Measurements from ENCODE around the gene CIITA.
"Not testable (repeated sequence)": the region's sequence is repeated elsewhere in the genome, so short reads cannot be mapped to it uniquely, and the experiment has no call there.

CIITA gene

GRCh38 chr16:10950393-10950792 lies 73.4 kb downstream of the CIITA start:
- no peaks in the 10 kb centered on the region for H3K27me3 Mint-ChIP-seq (ENCODE audit: low read depth)
- no peak overlapping the region for H3K27ac Mint-ChIP-seq
- H3K9me3 Mint-ChIP-seq: no peaks in the 10 kb centered on the region
- H3K4me1 Mint-ChIP-seq (ENCODE audit: low read depth): peaks cover 45% of the 10 kb centered on the region
- H3K4me3 Mint-ChIP-seq: no peak overlapping the region
- H3K36me3 Mint-ChIP-seq (ENCODE audit: low read depth): no peaks in the 10 kb centered on the region

GRCh38 chr16:10951026-10951425 lies 74.0 kb downstream of the CIITA start:
- Mint-ChIP-seq H3K36me3 (ENCODE audit: low read depth) (no peaks in the 10 kb centered on the region), H3K27ac (no peak overlapping the region), H3K4me1 (ENCODE audit: low read depth) (peaks cover 38% of the 10 kb centered on the region), H3K4me3 (no peak overlapping the region), H3K27me3 (ENCODE audit: low read depth) (no peaks in the 10 kb centered on the region), H3K9me3 (no peaks in the 10 kb centered on the region)

GRCh38 chr16:10954903-10955302 lies 77.9 kb downstream of the CIITA start:
- Mint-ChIP-seq H3K9me3 (no peaks in the 10 kb centered on the region), H3K4me3 (no peak overlapping the region), H3K4me1 (ENCODE audit: low read depth) (peaks cover 39% of the 10 kb centered on the region), H3K27ac (peak overlapping the region; percentile 35), H3K27me3 (ENCODE audit: low read depth) (no peaks in the 10 kb centered on the region), H3K36me3 (ENCODE audit: low read depth) (peaks cover 9% of the 10 kb centered on the region)

DNA sequence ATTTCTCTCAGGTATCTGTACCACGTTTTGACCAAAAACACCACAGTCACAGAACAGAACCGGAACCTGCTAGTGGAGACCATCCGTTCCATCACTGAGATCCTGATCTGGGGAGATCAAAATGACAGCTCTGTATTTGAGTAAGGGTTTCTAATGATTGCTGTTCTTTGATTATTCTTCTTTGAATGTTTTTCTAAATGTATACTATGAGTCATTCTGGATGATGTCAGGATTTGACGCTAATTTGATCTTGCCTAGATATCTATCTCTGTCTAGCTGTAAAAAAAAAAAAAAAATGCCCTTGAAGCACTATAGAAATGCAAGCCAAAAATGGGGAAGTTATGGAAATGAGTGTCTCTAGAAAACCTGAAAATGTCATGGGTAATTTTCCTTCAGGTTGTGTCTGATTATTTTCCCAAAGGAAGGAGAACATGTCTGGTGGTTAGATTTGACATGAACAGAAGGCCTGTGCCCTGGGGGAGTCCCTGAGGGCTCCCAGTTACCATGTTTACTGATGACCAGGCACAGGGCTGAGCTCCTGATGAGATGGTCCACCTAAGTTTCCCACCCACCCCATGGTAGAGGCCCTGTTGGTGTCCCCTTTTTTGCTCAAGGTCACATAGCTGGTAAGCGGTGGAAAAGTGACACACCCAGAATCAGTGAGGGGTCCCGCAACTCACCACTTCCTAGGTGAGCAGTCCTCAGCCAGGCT lies 80.9 kb downstream of the CIITA start:
- Mint-ChIP-seq H3K27ac (peak overlapping the region; percentile 47), H3K4me3 (peak overlapping the region; percentile 22), H3K9me3 (no peaks in the 10 kb centered on the region), H3K27me3 (ENCODE audit: low read depth) (no peaks in the 10 kb centered on the region), H3K4me1 (ENCODE audit: low read depth) (peaks cover 35% of the 10 kb centered on the region), H3K36me3 (ENCODE audit: low read depth) (peaks cover 13% of the 10 kb centered on the region)

DNA sequence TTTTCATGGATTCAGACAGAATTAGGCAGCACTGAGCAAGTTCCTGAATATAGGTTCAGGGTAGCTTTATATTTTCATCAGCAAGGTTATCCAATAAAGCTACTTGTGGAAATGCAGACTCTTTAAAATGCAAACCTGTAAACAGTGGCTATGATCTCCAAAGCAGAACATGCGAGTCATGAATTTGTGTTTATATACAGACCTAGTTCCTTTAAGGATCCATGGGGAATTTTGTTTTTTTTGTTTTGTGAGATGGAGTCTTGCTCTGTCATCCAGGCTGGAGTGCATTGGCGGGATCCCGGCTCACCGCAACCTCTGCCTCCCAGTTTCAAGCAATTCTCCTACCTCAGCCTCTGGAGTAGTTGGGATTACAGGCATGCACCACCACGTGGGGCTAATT lies 82.2 kb downstream of the CIITA start:
- Mint-ChIP-seq H3K4me3 (no peak overlapping the region), H3K27me3 (ENCODE audit: low read depth) (no peaks in the 10 kb centered on the region), H3K4me1 (ENCODE audit: low read depth) (peaks cover 42% of the 10 kb centered on the region), H3K9me3 (no peaks in the 10 kb centered on the region), H3K36me3 (ENCODE audit: low read depth) (peaks cover 24% of the 10 kb centered on the region), H3K27ac (no peak overlapping the region)

GRCh38 chr16:10961231-10961630 lies 84.2 kb downstream of the CIITA start:
- peaks cover 49% of the 10 kb centered on the region for H3K4me1 Mint-ChIP-seq (ENCODE audit: low read depth)
- no peak overlapping the region for H3K4me3 Mint-ChIP-seq
- H3K9me3 Mint-ChIP-seq: peaks cover 4% of the 10 kb centered on the region
- no peak overlapping the region for H3K27ac Mint-ChIP-seq
- H3K36me3 Mint-ChIP-seq (ENCODE audit: low read depth): peaks cover 33% of the 10 kb centered on the region
- no peaks in the 10 kb centered on the region for H3K27me3 Mint-ChIP-seq (ENCODE audit: low read depth)

- Mint-ChIP-seq H3K27me3 (ENCODE audit: low read depth) (no peaks in the 10 kb centered on the region), H3K27ac (peak overlapping the region; percentile 91), H3K4me3 (peak overlapping the region; percentile 69), H3K9me3 (peaks cover 7% of the 10 kb centered on the region), H3K36me3 (ENCODE audit: low read depth) (peaks cover 41% of the 10 kb centered on the region), H3K4me1 (ENCODE audit: low read depth) (peaks cover 51% of the 10 kb centered on the region)
Observed at GRCh38 chr16:10964039-10964890, 87.3 kb downstream of the CIITA start.

GRCh38 chr16:10964891-10965326 lies 87.9 kb downstream of the CIITA start:
- Mint-ChIP-seq H3K36me3 (ENCODE audit: low read depth) (peaks cover 41% of the 10 kb centered on the region), H3K4me1 (ENCODE audit: low read depth) (peaks cover 51% of the 10 kb centered on the region), H3K27ac (peak overlapping the region; percentile 91), H3K4me3 (peak overlapping the region; percentile 69), H3K9me3 (peaks cover 7% of the 10 kb centered on the region), H3K27me3 (ENCODE audit: low read depth) (no peaks in the 10 kb centered on the region)

DNA sequence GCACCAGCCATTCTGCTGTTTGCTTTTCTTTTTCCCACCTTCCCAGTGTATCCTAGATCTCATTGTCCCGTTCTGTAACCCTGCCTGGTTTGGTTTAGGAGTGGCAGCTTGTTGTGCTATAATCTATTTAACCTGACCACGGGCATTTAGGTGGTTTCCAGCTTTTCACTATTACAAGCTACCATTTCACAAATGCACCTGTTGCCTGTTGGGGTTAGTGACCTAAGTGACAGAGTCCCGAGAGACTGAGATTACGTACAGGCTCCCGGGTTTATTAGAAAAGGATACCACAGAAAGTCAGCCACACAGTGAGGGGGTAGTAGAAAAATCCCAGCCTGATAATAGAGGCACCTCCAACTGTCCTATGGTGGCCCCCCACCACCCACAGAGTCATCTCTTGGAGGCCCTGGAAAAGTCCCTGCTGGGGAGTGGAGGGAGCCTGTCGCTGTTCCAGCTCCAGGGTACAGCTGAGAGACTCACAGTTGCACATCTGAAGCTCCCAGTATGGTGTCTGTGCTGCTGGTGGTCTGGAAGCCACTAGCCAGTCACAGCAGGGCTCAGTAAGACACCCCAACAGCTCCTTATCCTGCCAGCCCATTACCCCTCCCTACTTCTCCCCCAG lies 88.5 kb downstream of the CIITA start:
- Mint-ChIP-seq H3K4me1 (ENCODE audit: low read depth) (peaks cover 52% of the 10 kb centered on the region), H3K4me3 (peak overlapping the region; percentile 54), H3K36me3 (ENCODE audit: low read depth) (peaks cover 45% of the 10 kb centered on the region)

DNA sequence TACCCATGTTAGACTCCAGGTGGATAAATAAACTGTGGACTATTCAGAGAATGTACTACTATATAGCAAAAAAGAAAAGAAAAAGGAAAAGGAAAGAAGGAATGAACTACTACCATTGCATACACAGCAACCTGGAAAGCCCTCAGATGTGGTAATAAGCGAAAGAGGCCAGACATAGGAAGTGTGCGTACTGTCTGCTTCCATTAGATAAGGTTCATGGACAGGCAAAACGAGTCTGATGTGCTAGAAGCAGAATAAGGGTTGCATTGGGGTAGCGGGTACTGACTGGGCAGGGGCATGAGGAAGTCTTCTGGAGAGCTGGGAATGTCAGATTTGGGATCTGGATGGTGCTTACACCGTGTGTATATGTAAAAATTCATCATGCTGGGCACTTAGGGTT lies 89.1 kb downstream of the CIITA start:
- H3K4me1 Mint-ChIP-seq (ENCODE audit: low read depth): peaks cover 53% of the 10 kb centered on the region
- H3K4me3 Mint-ChIP-seq: peak overlapping the region; percentile 51
- H3K27ac Mint-ChIP-seq: peak overlapping the region; percentile 91
- H3K27me3 Mint-ChIP-seq (ENCODE audit: low read depth): no peaks in the 10 kb centered on the region
- peaks cover 48% of the 10 kb centered on the region for H3K36me3 Mint-ChIP-seq (ENCODE audit: low read depth)
- H3K9me3 Mint-ChIP-seq: peaks cover 7% of the 10 kb centered on the region

More for the DNA sequence above, 88.5 kb downstream of the CIITA start:
- peak overlapping the region; percentile 91 for H3K27ac Mint-ChIP-seq
- H3K9me3 Mint-ChIP-seq: peaks cover 7% of the 10 kb centered on the region
- H3K27me3 Mint-ChIP-seq (ENCODE audit: low read depth): no peaks in the 10 kb centered on the region

DNA sequence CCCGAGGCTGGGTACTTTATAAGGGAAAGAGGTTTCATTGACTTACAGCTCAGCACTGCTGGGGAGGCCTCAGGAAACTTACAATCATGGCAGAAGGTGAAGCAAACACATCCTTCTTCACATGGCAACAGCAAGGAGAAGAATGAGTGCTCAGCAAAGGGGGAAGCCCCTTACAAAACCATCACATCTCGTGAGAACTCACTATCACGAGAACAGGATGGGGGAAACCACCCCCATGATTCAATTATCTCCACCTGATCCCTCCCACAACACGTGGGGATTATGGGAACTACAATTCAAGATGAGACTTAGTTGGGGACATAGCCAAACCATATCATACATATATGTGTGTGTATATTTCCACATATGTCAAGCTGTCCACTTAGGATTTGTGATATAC lies 89.6 kb downstream of the CIITA start:
- H3K27me3 Mint-ChIP-seq (ENCODE audit: low read depth): not testable (repeated sequence)

DNA sequence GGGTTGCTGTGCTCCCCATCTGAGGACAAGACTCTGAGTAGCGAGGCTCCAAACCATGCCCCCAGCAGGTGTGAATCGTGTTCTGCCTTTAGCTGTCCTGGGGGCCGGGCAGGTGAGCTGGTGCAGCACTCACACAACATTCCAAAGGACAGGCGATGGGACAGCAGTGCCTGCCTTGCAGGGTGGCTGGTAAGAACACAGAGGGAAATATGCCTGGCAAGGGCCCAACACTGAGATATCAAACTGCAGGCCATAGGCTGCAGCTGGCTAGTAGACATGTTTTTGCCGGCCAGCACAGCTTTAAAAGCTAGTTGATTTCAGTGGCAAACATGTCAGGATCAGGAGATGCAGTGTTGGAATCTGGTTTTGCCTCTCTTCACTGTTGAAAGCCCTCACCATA lies 91.0 kb downstream of the CIITA start:
- Mint-ChIP-seq H3K4me3 (no peak overlapping the region), H3K36me3 (ENCODE audit: low read depth) (peaks cover 54% of the 10 kb centered on the region), H3K27me3 (ENCODE audit: low read depth) (no peaks in the 10 kb centered on the region), H3K4me1 (ENCODE audit: low read depth) (peaks cover 65% of the 10 kb centered on the region), H3K9me3 (peaks cover 7% of the 10 kb centered on the region), H3K27ac (no peak overlapping the region)

More for the DNA sequence above, 89.6 kb downstream of the CIITA start:
- Mint-ChIP-seq H3K27ac (peak overlapping the region; percentile 91), H3K4me1 (ENCODE audit: low read depth) (peaks cover 55% of the 10 kb centered on the region), H3K4me3 (peak overlapping the region; percentile 51), H3K36me3 (ENCODE audit: low read depth) (peaks cover 53% of the 10 kb centered on the region)
- H3K9me3 Mint-ChIP-seq: not testable (repeated sequence)

GRCh38 chr16:10968498-10968897 lies 91.5 kb downstream of the CIITA start:
- H3K4me3 Mint-ChIP-seq: no peak overlapping the region
- peaks cover 65% of the 10 kb centered on the region for H3K4me1 Mint-ChIP-seq (ENCODE audit: low read depth)
- H3K27me3 Mint-ChIP-seq (ENCODE audit: low read depth): no peaks in the 10 kb centered on the region
- H3K27ac Mint-ChIP-seq: no peak overlapping the region
- H3K36me3 Mint-ChIP-seq (ENCODE audit: low read depth): peaks cover 54% of the 10 kb centered on the region
- peaks cover 7% of the 10 kb centered on the region for H3K9me3 Mint-ChIP-seq

GRCh38 chr16:10969615-10970014 lies 92.6 kb downstream of the CIITA start:
- Mint-ChIP-seq H3K27me3 (ENCODE audit: low read depth) (no peaks in the 10 kb centered on the region), H3K36me3 (ENCODE audit: low read depth) (peaks cover 50% of the 10 kb centered on the region), H3K4me1 (ENCODE audit: low read depth) (peaks cover 59% of the 10 kb centered on the region), H3K4me3 (no peak overlapping the region), H3K27ac (no peak overlapping the region), H3K9me3 (peaks cover 7% of the 10 kb centered on the region)

Measured in T-helper 1 cell treated with Interleukin-12 subunit alpha and Interleukin-12 subunit beta and Interleukin-4 antibody, amounts not matched to agents 30 μg/mL and 1 μg/mL, for 36 hours (primary cell).